Uterus (tissue), 4 donors: ENCODE measurements around the gene LRRC25. TPM values are rescaled to one million over a fixed set of nuclear protein-coding genes. Genes with fewer than 3 reads are reported as not detected.
"Not testable (repeated sequence)": the region's sequence is repeated elsewhere in the genome, so short reads cannot be mapped to it uniquely, and the experiment has no call there.

Source experiments
- DNase-seq, 2 donors: peaks; one replicate each; pipeline ENCODE4 v3.0.0-alpha.2; 2019 to 2020
- H3K27ac ChIP-seq, 2 donors: fragments of 200-600 bp; sonication (generic); 1 replicate in 1 of 2; 2 replicates in 1 of 2; pipeline ENCODE4 v1.5.1; 2016 to 2018
- H3K27me3 ChIP-seq, 2 donors: fragments of 200-600 bp; sonication (generic); one replicate each; pipeline ENCODE4 v1.5.1; 2018 to 2019; ENCODE audit warnings: control low read depth in 1 of 2
- H3K36me3 ChIP-seq, 2 donors: fragments of 200-600 bp; sonication (generic); one replicate each; pipeline ENCODE4 v1.5.1; 2019; ENCODE audit warnings: control low read depth in 1 of 2
- H3K4me1 ChIP-seq, 2 donors: fragments of 200-600 bp; sonication (generic); one replicate each; pipeline ENCODE4 v1.5.1; 2018 to 2019; ENCODE audit warnings: control low read depth in 1 of 2
- H3K4me3 ChIP-seq, 2 donors: fragments of 200-600 bp; sonication (generic); 1 replicate in 1 of 2; 2 replicates in 1 of 2; pipeline ENCODE4 v1.5.1; 2018 to 2019; ENCODE audit warnings: mild to moderate bottlenecking in 1 of 2
- H3K9me3 ChIP-seq, 2 donors: fragments of 200-600 bp; sonication (generic); one replicate each; pipeline ENCODE4 v1.5.1; 2019; ENCODE audit warnings: control low read depth in 1 of 2
- POLR2A ChIP-seq, 2 donors: fragments of 450-650 bp; IDR thresholded peaks; one replicate each; pipeline ENCODE4 v1.6.1; 2016; ENCODE audit warnings: antibody characterized with exemption in 2 of 2, mild to moderate bottlenecking in 1 of 2, moderate library complexity in 1 of 2
- intact Hi-C: fragments of 100-400 bp; cut with DNase I; formaldehyde crosslinking; loops from one replicate; pipeline ENCODE4 v1.15.1; 2023; ENCODE audit warnings: low total_unique reads
- total RNA-seq, 4 donors: library from RNA; depleted of rRNA in 3 of 4; stranded (reverse); fragments of >200 nt in 3 of 4; gene quantifications; one replicate each; pipeline versions ENCODE4 v1.1.0 to v1.2.4, GENCODE V29; 2014 to 2023
- TF ChIP-seq, protein P1 (sequence below), 4 experiments: fragments of 200-600 bp in 2 of 4; fragments of 450-650 bp in 2 of 4; sonication (generic) in 2 of 4; IDR thresholded peaks; one replicate each; pipeline ENCODE4 v1.5.1; 2016 to 2019; ENCODE audit warnings: antibody characterized with exemption in 4 of 4, mild to moderate bottlenecking in 2 of 4, moderate library complexity in 1 of 4
- donor health status: DM: yes; HTN: yes; CAD: no.

Gene LRRC25
- total RNA-seq, 4 donors from 2014 or later, result 0.51 to 2.3 (median 1.9) TPM; not detected in 1

- TF ChIP-seq POLR2A (IDR thresholded peaks at IDR 0.05), result peak in 1 of 2 donors; percentile 24
- TF ChIP-seq, protein P1, sequence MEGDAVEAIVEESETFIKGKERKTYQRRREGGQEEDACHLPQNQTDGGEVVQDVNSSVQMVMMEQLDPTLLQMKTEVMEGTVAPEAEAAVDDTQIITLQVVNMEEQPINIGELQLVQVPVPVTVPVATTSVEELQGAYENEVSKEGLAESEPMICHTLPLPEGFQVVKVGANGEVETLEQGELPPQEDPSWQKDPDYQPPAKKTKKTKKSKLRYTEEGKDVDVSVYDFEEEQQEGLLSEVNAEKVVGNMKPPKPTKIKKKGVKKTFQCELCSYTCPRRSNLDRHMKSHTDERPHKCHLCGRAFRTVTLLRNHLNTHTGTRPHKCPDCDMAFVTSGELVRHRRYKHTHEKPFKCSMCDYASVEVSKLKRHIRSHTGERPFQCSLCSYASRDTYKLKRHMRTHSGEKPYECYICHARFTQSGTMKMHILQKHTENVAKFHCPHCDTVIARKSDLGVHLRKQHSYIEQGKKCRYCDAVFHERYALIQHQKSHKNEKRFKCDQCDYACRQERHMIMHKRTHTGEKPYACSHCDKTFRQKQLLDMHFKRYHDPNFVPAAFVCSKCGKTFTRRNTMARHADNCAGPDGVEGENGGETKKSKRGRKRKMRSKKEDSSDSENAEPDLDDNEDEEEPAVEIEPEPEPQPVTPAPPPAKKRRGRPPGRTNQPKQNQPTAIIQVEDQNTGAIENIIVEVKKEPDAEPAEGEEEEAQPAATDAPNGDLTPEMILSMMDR (IDR thresholded peaks at IDR 0.05), result no peak
- no peaks in the 10 kb centered on the region for H3K36me3 ChIP-seq
- intact Hi-C loops, result no loop called here
- DNase-seq, result peak; percentile 93 to 95
- no peaks in the 10 kb centered on the region for H3K27me3 ChIP-seq
- H3K4me3 ChIP-seq, result no peak overlapping the region
- peak overlapping the region; percentile 79 to 91 for H3K27ac ChIP-seq
- no peaks in the 10 kb centered on the region for H3K9me3 ChIP-seq
- peaks cover 0 to 6% of the 10 kb centered on the region in 2 donors for H3K4me1 ChIP-seq
Measured at GRCh38 chr19:18373892-18374629, 23.4 kb downstream of the LRRC25 start.

GRCh38 chr19:18373407-18373891 lies 24.0 kb downstream of the LRRC25 start:
- Histone ChIP-seq H3K36me3 (no peaks in the 10 kb centered on the region), H3K4me3 (no peak overlapping the region), H3K27ac (peak overlapping the region; percentile 79 to 91), H3K9me3 (no peaks in the 10 kb centered on the region), H3K27me3 (no peaks in the 10 kb centered on the region), H3K4me1 (peaks cover 0 to 6% of the 10 kb centered on the region in 2 donors)
- no peak for TF ChIP-seq POLR2A (IDR thresholded peaks at IDR 0.05)
- intact Hi-C loops, result no loop called here
- DNase-seq, result no peak

GRCh38 chr19:18368504-18369222 lies 28.8 kb downstream of the LRRC25 start:
- Histone ChIP-seq H3K36me3 (no peaks in the 10 kb centered on the region), H3K4me1 (peaks cover 0 to 4% of the 10 kb centered on the region in 2 donors), H3K27ac (no peak overlapping the region), H3K27me3 (no peaks in the 10 kb centered on the region), H3K9me3 (no peaks in the 10 kb centered on the region), H3K4me3 (no peak overlapping the region)
- intact Hi-C loops, result no loop called here
- TF ChIP-seq POLR2A (IDR thresholded peaks at IDR 0.05), result no peak
- TF ChIP-seq, protein P1 (IDR thresholded peaks at IDR 0.05), result no peak
- DNase-seq, result no peak

GRCh38 chr19:18366021-18366435 lies 31.4 kb downstream of the LRRC25 start:
- no peak for TF ChIP-seq POLR2A (IDR thresholded peaks at IDR 0.05)
- TF ChIP-seq, protein P1 (IDR thresholded peaks at IDR 0.05), result no peak
- H3K27ac ChIP-seq, result peak overlapping the region; percentile 81 to 90
- no peaks in the 10 kb centered on the region for H3K27me3 ChIP-seq
- no peak for DNase-seq
- peaks cover 0 to 4% of the 10 kb centered on the region in 2 donors for H3K4me1 ChIP-seq
- no peaks in the 10 kb centered on the region for H3K36me3 ChIP-seq
- intact Hi-C loops, result no loop called here
- H3K4me3 ChIP-seq, result no peak overlapping the region
- no peaks in the 10 kb centered on the region for H3K9me3 ChIP-seq

- TF ChIP-seq, protein P1 (IDR thresholded peaks at IDR 0.05), result no peak
- no peak for TF ChIP-seq POLR2A (IDR thresholded peaks at IDR 0.05)
- Histone ChIP-seq H3K27me3 (no peaks in the 10 kb centered on the region), H3K36me3 (no peaks in the 10 kb centered on the region), H3K9me3 (no peaks in the 10 kb centered on the region), H3K4me3 (no peak overlapping the region), H3K27ac (peak overlapping the region; percentile 81 to 90), H3K4me1 (peaks cover 0 to 4% of the 10 kb centered on the region in 2 donors)
- intact Hi-C loops, result no loop called here
- peak; percentile 66 to 92 for DNase-seq
Measured at GRCh38 chr19:18364826-18365528, 32.4 kb downstream of the LRRC25 start.

- H3K4me1 ChIP-seq, H3K4me3 ChIP-seq, H3K36me3 ChIP-seq, DNase-seq, intact Hi-C loops, H3K27me3 ChIP-seq, H3K9me3 ChIP-seq: not testable (repeated sequence)
- H3K27ac ChIP-seq, result peak overlapping the region; percentile 81 to 90
Measured at GRCh38 chr19:18364277-18364825, 33.1 kb downstream of the LRRC25 start.
